Activated naive CD4-positive, alpha-beta T cell treated with Interleukin-2 at 50 U/mL for 16 hours (primary cell): Measurements from ENCODE around the gene KIR3DL3.
"Not testable (repeated sequence)": the region's sequence is repeated elsewhere in the genome, so short reads cannot be mapped to it uniquely, and the experiment has no call there.

ENCODE experiments used
- DNase-seq: peaks from one replicate; pipeline ENCODE4 v3.0.0-alpha.2; 2020

Gene KIR3DL3

DNA sequence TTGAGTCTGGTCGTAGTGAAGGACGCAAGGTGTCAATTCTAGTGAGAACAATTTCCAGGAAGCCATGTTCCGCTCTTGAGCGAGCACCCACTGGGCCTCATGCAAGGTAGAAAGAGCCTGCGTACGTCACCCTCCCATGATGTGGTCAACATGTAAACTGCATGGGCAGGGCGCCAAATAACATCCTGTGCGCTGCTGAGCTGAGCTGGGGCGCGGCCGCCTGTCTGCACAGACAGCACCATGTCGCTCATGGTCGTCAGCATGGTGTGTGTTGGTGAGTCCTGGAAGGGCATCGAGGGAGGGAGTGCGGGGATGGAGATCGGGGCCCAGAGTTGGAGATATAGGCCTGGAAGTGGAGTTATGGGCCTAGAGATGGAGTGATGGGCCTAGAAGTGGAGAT lies 14.1 kb downstream of the KIR3DL3 start, which contains the start of gene KIR2DL3:
KIR2DL3 (plus strand) TSS at position 208 of the 400 bp plus-strand sequence; CDS start at position 241, 33 bp downstream.
- DNase-seq = not testable (repeated sequence)

DNA sequence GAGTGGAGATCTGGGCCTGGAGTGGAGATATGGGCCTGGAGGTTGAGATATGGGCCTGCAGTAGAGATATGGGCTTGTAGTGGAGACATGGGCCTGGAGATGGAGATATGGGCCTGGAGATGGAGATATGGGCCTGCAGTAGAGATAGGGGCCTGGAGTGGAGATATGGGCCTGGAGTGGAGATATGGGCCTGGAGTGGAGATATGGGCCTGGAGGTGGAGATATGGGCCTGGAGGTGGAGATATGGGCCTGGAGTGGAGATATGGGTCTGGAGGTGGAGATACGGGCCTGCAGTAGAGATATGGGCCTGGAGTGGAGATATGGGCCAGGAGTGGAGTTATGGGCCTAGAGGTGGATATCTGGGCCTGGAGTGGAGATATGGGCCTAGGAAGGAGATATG lies 14.5 kb downstream of the KIR3DL3 start:
- no peak for DNase-seq

DNA sequence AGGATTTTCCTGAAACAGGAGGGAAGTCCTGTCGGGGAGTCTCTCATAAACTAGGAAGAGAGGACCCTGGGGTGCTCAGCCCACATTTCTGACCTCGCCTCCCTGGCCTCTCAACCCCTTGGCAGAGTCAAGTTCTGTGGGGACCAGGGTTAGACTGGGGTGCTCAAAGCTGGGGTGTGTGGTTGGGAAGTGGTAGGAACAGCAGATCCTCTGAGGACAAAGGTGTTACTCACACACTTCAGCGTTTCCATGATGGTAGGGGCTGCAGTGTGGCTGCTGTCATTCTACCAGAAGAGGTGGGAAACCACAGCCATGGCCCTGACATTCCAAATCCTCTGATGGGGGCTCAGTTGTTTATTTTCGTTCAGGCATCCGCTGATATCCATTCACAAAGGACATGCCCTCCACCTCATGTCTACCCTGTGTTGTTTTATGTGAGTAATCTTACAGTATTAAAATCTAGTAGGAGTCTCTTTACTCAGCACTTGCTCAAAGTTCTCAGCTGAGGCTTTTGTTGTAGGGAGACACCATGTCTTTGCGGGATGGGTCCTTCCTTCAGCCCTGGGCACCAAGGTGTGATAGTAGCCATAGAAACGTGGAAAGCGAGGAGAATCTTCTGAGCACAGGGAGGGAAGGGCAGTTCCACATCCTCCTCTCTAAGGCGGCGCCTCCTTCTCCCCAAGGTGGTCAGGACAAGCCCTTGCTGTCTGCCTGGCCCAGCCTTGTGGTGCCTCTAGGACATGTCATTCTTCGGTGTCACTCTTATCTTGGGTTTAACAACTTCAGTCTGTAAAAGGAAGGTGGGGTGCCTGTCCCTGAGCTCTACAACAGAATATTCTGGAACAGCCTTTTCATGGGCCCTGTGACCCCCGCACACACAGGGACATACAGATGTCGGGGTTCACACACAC lies 15.6 kb downstream of the KIR3DL3 start:
- DNase-seq = no peak

DNA sequence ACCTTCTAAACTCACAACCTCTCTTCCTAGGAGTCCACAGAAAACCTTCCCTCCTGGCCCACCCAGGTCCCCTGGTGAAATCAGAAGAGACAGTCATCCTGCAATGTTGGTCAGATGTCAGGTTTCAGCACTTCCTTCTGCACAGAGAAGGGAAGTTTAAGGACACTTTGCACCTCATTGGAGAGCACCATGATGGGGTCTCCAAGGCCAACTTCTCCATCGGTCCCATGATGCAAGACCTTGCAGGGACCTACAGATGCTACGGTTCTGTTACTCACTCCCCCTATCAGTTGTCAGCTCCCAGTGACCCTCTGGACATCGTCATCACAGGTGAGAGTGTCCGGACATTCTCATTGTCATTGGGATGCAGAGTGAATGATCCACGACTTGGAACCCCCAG lies 17.7 kb downstream of the KIR3DL3 start:
- DNase-seq = not testable (repeated sequence)

DNA sequence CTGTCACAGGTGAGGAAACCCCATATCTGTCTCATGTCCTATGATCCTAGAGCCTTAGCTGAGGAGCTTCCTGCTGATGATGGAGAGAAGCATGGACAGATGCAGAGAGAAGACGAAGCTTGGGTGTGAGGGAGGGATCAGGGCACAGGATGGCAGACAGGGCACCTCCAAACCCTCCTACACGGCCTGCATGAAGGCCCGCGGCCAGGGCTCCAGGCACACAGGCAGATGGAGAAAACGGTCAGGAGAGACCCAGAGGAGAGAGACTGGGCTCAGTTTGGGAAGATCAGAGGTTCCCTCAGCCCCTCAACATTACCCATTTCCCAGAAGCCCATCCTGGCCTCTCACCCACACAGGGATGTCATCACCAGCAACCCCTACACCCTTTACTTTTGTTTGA lies 19.8 kb downstream of the KIR3DL3 start:
- DNase-seq = not testable (repeated sequence)

DNA sequence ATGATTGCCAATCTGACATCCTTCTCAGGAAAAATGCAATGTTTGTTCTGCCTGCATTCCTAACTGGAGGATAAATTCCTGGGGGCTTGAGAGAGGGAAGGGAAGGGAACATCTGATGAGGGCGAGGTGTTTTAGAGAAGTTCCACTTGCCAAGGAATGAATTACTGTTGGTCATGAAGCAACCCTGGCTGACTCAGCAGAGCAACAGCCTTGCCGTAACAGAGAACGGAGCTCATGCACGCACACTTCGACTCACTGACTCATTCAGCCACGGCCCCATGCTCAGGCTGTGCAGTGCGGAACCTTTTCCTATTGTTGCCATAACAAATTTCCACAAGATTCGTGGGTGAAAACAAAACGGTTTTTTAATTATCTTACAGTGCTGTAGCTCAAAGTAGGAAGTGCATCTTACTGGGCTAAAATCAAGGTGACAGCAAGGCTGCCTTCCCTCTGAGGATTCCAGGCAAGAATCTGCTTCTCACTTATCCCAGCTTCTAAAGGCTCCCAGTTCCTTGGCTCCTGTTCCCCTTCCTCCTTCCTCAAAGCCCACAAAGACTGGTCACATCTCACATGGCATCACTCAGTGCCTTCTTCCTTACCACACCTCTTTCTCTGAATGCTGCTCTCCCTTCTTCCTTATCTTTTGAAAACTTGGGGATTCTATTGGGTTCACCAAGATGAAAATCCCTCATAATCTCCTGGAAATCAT lies 23.5 kb downstream of the KIR3DL3 start:
- not testable (repeated sequence) for DNase-seq

DNA sequence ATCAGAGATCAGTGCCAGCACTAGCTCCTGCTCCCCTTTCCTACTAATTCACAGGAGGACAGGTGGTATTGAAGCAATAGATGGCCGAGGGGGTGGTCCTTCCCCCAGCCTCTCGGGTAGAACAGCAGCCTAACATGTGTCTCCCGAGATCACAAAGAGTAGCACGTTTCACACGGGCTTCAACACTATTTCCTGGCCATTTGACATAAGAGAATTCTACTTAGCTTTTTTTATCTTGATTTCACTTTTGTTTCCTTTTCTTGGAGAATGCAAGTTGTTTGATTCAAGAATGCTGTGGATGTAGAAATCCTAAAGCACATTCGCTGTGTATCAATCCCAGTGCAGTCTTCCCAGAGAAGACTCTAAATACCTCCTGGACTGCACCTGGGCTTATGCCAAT lies 26.0 kb downstream of the KIR3DL3 start:
- DNase-seq = not testable (repeated sequence)

DNA sequence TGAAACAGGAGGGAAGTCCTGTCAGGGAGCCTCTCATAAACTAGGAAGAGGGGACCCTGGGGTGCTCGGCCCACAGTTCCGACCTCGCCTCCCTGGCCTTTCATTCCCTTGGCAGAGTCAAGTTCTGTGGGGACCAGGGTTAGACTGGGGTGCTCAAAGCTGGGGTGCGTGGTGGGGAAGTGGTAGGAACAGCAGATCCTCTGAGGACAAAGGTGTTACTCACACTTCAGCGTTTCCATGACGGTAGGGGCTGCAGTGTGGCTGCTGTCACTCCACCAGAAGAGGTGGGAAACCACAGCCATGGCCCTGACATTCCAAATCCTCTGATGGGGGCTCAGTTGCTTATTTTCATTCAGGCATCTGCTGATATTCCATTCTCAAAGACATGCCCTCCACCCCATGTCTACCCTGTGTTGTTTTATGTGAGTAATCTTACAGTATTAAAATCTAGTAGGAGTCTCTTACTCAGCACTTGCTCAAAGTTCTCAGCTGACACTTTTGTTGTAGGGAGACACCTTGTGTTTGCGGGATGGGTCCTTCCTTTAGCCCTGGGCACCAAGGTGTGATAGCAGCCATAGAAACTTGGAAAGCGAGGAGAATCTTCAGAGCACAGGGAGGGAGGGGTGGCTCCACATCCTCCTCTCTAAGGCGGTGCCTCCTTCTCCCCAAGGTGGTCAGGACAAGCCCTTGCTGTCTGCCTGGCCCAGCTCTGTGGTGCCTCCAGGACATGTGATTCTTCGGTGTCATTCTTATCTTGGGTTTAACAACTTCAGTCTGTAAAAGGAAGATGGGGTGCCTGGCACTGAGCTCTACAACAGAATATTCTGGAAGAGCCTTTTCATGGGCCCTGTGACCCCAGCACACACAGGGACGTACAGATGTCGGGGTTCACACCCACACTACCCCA lies 32.2 kb downstream of the KIR3DL3 start:
- not testable (repeated sequence) for DNase-seq

DNA sequence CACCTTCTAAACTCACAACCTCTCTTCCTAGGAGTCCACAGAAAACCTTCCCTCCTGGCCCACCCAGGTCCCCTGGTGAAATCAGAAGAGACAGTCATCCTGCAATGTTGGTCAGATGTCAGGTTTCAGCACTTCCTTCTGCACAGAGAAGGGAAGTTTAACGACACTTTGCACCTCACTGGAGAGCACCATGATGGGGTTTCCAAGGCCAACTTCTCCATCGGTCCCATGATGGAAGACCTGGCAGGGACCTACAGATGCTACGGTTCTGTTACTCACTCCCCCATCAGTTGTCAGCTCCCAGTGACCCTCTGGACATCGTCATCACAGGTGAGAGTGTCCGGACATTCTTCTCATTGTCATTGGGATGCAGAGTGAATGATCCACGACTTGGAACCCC lies 34.3 kb downstream of the KIR3DL3 start:
- not testable (repeated sequence) for DNase-seq

DNA sequence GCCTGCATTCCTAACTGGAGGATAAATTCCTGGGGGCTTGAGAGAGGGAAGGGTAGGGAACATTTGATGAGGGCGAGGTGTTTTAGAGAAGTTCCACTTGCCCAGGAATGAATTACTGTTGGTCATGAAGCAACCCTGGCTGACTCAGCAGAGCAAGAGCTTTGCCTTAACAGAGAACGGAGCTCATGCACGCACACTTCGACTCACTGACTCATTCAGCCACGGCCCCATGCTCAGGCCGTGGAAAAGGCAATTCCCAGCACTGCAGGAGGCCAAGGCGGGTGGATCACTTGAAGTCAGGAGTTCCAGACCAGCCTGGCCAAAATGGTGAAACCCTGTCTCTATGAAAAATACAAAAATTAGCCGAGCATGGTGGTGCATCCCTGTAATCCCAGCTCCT lies 40.0 kb downstream of the KIR3DL3 start:
- not testable (repeated sequence) for DNase-seq

DNA sequence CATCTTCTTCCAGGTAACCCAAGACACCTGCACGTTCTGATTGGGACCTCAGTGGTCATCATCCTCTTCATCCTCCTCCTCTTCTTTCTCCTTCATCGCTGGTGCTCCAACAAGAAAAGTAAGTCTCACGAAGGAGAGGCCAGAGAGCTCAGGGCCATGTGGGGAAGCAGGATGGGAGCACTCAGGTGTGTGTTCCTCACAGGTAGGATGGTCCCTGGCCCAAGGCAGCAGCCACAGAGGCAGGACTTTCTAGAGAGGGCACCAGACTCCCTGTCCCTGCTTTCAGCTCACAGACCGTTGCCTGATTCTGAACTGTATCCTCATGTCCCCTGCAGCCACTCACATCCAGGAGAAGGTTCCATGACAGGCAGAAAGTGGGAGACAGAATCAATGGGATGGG lies 42.2 kb downstream of the KIR3DL3 start:
- DNase-seq = not testable (repeated sequence)

DNA sequence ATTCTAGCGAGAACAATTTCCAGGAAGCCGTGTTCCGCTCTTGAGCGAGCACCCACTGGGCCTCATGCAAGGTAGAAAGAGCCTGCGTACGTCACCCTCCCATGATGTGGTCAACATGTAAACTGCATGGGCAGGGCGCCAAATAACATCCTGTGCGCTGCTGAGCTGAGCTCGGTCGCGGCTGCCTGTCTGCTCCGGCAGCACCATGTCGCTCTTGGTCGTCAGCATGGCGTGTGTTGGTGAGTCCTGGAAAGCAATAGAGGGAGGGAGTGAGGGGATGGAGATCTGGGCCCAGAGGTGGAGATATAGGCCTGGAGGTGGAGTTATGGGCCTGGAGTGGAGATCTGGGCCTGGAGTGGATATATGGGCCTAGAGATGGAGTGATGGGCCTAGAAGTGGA lies 45.4 kb downstream of the KIR3DL3 start, which contains the start of gene KIR2DL1:
KIR2DL1 (plus strand) TSS at position 148 of the 400 bp plus-strand sequence; CDS start at position 206, 58 bp downstream.
- DNase-seq = not testable (repeated sequence)

DNA sequence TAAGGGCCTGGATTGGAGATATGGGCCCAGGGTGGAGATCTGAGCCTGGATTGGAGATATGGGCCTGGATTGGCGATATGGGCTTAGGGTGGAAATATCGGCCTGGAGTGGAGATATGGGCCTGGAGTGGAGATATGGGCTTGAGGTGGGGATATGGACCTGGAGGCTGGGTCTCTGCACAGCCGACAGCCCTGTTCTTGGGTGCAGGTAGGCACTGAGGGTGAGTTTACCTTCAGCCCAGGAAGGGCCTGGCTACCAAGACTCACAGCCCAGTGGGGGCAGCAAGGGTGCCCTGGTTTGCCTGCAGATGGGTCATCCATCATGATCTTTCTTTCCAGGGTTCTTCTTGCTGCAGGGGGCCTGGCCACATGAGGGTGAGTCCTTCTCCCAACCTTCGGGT lies 46.3 kb downstream of the KIR3DL3 start:
- not testable (repeated sequence) for DNase-seq

DNA sequence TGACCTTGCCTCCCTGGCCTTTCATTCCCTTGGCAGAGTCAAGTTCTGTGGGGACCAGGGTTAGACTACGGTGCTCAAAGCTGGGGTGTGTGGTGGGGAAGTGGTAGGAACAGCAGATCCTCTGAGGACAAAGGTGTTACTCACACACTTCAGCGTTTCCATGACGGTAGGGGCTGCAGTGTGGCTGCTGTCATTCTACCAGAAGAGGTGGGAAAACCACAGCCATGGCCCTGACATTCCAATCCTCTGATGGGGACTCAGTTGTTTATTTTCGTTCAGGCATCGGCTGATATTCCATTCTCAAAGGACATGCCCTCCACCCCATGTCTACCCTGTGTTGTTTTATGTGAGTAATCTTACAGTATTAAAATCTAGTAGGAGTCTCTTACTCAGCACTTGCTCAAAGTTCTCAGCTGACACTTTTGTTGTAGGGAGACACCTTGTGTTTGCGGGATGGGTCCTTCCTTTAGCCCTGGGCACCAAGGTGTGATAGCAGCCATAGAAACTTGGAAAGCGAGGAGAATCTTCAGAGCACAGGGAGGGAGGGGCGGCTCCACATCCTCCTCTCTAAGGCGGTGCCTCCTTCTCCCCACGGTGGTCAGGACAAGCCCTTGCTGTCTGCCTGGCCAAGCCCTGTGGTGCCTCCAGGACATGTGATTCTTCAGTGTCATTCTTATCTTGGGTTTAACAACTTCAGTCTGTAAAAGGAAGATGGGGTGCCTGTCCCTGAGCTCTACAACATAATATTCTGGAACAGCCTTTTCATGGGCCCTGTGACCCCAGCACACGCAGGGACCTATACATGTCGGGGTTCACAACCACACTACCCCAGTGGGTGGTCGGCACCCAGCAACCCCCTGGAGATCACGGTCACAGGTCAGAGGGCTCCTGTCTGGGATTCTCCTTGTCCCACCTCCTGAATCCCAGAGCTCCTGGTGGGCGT lies 47.0 kb downstream of the KIR3DL3 start:
- DNase-seq = not testable (repeated sequence)

DNA sequence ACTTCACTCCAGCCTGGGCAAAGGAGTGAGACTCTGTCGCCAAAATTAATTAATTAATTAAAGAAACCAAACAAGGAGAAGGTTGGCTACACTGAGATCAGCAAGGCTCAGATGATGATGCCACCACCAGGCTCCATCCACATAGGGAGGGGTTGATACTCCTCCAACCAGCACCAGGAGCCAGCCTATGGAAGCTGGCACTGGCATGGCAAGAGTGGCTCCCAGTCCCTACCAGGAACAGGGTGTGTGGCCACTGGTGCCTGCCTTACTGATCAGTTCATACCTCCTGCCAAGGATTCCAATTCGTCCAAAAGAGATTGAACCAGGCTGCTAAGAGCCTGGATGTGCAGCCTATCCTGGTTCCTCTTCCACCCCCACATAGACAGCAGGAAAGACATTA lies 48.4 kb downstream of the KIR3DL3 start:
- DNase-seq = not testable (repeated sequence)

DNA sequence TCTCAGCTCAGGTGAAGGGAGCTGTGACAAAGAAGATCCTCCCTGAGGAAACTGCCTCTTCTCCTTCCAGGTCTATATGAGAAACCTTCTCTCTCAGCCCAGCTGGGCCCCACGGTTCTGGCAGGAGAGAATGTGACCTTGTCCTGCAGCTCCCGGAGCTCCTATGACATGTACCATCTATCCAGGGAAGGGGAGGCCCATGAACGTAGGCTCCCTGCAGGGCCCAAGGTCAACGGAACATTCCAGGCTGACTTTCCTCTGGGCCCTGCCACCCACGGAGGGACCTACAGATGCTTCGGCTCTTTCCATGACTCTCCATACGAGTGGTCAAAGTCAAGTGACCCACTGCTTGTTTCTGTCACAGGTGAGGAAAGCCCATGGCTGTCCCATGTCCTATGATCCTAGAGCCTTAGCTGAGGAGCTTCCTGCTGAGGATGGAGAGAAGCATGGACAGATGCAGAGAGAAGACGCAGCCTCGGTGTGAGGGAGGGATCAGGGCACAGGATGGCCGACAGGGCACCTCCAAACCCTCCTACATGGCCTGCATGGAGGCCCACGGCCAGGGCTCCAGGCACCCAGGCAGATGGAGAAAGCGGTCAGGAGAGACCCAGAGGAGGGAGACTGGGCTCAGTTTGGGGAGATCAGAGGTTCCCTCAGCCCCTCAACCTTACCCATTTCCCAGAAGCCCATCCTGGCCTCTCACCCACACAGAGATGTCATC lies 51.0 kb downstream of the KIR3DL3 start:
- not testable (repeated sequence) for DNase-seq

DNA sequence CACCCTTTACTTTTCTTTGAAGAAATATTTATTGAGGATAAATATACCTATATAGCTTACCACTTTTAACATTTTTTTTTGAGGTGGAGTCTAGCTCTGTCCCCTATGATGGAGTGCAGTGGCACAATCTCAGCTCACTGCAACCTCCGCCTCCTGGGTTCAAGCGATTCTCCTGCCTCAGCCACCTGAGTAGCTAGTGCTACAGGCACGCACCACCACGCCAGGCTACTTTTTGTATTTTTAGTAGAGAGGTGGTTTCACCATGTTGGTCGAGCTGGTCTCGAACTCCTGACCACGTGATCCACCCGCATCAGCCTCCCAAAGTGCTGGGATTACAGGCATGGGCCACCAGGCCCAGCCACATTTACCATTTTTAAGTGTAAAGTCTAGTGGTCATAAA lies 51.6 kb downstream of the KIR3DL3 start:
- DNase-seq = not testable (repeated sequence)

DNA sequence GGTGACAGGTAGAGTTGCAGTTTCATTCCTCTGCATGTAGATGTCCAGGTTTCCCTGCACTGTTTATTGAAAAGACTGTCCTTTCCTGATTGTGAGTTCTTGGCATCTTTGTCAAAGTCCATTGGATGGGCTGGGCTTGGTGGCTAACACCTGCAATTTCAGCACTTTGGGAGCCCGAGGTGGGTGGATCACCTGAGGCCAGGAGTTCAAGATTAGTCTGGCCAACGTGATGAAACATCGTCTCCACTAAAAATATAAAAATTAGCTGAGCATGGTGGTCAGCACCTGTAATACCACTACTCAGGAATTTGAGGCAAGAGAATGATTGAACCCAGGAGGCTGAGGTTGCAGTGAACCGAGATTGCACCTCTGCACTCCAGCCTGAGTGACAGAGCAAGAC lies 53.6 kb downstream of the KIR3DL3 start:
- DNase-seq = not testable (repeated sequence)

DNA sequence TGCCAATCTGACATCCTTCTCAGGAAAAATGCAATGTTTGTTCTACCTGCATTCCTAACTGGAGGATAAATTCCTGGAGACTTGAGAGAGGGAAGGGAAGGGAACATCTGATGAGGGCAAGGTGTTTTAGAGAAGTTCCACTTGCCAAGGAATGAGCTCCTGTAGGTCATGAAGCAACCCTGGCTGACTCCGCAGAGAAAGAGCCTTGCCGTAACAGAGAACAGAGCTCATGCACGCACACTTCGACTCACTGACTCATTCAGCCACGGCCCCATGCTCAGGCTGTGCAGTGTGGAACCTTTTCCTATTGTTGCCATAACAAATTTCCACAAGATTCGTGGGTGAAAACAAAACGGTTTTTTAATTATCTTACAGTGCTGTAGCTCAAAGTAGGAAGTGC lies 54.7 kb downstream of the KIR3DL3 start:
- not testable (repeated sequence) for DNase-seq

DNA sequence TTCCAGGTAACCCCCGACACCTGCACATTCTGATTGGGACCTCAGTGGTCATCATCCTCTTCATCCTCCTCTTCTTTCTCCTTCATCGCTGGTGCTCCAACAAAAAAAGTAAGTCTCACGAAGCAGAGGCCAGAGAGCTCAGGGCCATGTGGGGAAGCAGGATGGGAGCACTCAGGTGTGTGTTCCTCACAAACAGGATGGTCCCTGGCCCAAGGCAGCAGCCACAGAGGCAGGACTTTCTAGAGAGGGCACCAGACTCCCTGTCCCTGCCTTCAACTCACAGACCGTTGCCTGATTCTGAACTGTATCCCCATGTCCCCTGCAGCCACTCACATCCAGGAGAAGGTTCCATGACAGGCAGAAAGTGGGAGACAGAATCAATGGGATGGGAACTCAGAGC lies 58.7 kb downstream of the KIR3DL3 start:
- not testable (repeated sequence) for DNase-seq
